ENCODE results near the gene CBR3. TPM values are rescaled to one million over a fixed set of nuclear protein-coding genes. Genes with fewer than 3 reads are reported as not detected.

Gene CBR3
- total and polyA plus RNA-seq, 9 of the 15 experiments (the other 6 are each of a cell fraction or from before 2014, with no cell fraction given): not detected

- H2AFZ ChIP-seq (ENCODE audit: low read depth, low read length): no peak overlapping the region
- no peak for TF ChIP-seq SLC30A9 (CRISPR knock-in tag; IDR thresholded peaks at IDR 0.05)
- TF ChIP-seq HDAC8 (tag; IDR thresholded peaks at IDR 0.05): no peak
- no peak for TF ChIP-seq E2F3 (CRISPR knock-in tag; IDR thresholded peaks at IDR 0.05)
- no peak for TF ChIP-seq ZNF592 (IDR thresholded peaks at IDR 0.05)
- TF ChIP-seq IFI16 (CRISPR knock-in tag; IDR thresholded peaks at IDR 0.05): no peak
- TF ChIP-seq FOXK2 (conservative IDR thresholded peaks at IDR 0.05 in 1 of 2, IDR thresholded peaks at IDR 0.05 in 1 of 2; ENCODE audit: low read depth in 2 of 2): no peak
- TF ChIP-seq ZNF354B (CRISPR knock-in tag; IDR thresholded peaks at IDR 0.05): no peak
- H3K27ac ChIP-seq (ENCODE audit: extremely low read depth, low read depth, low read length): no peak overlapping the region
- H3K79me2 ChIP-seq (ENCODE audit: control insufficient read depth, insufficient read depth, low read length): no peaks in the 10 kb centered on the region
- CTCF ChIA-PET (ENCODE audit: low intra/inter-chr PET ratio): no interaction called here
- 10% methylated on average over 7 of the region's 7 CpGs for WGBS (ENCODE audit: insufficient coverage, low coverage, missing lambda C conversion rate)
- in situ Hi-C loops (cut with MboI) (no loop called here), intact Hi-C loops (cut with micrococcal nuclease) (no loop called here)
- no peak for DNase-seq (ENCODE audit: extremely low read depth in 1 of 4, low spot score in 3 of 4)
- H3K4me2 ChIP-seq (ENCODE audit: insufficient read depth, low read length): no peak overlapping the region
- peaks cover 21 to 35% of the 10 kb centered on the region in 2 experiments; a peak in 4 of 5 replicates for H3K27me3 ChIP-seq (ENCODE audit: control insufficient read depth in 2 of 2, insufficient read depth in 2 of 2, low read length in 2 of 2)
- no peaks in the 10 kb centered on the region for H3K9me1 ChIP-seq (ENCODE audit: control insufficient read depth, insufficient read depth, low read length)
- no TSS peak for BruUV-seq (replicated peaks)
- H3K4me1 ChIP-seq (replicated peaks in 1 of 2; ENCODE audit: control insufficient read depth in 2 of 2, insufficient read depth in 2 of 2, low read length in 2 of 2): no peaks in the 10 kb centered on the region; a peak in 1 of 5 replicates
- POLR2A ChIA-PET: interaction anchor here (2.0 kb wide), 1 partner anchor 12 kb away, joined by 8 read pairs; no protein-coding TSS in a partner anchor
- no peak overlapping the region for H3K9ac ChIP-seq (ENCODE audit: insufficient read depth in 1 of 2, low read depth in 2 of 2, low read length in 2 of 2)
- H3K4me3 ChIP-seq: no peak overlapping the region
- H4K20me1 ChIP-seq (replicated peaks; ENCODE audit: control insufficient read depth, insufficient read depth, low read length): 0 out of 2 replicates have a peak, but pooled peaks cover 13% of the 10 kb centered on the region
- H3K9me3 ChIP-seq (replicated peaks; ENCODE audit: control insufficient read depth, insufficient read depth, low read depth, low read length): no peaks in the 10 kb centered on the region
- no peak for ATAC-seq
- no peak for FAIRE-seq
- no peaks in the 10 kb centered on the region for H3K36me3 ChIP-seq (ENCODE audit: control insufficient read depth, insufficient read depth, low read length)
These were observed 58.3 kb downstream of the CBR3 start for GRCh38 chr21:36193200-36193599.

Measured in K562 (cell line).